Trophoblast cell (in vitro differentiated cells and primary cell): ENCODE data around the gene TFF1.

Source experiments
- DNase-seq, 2 donors: peaks; one replicate each; pipeline ENCODE4 v3.0.0-alpha.2; 2016
- H2AFZ ChIP-seq: 2 replicates; pipeline ENCODE4 v1.6.1; 2013; ENCODE audit warnings: low read length, moderate library complexity, mild to moderate bottlenecking; ENCODE audit not compliant: insufficient read depth, poor library complexity
- H2AK5ac ChIP-seq: 2 replicates; pipeline ENCODE4 v1.6.1; 2013; ENCODE audit warnings: mild to moderate bottlenecking, low read length
- H2BK120ac ChIP-seq: 2 replicates; pipeline ENCODE4 v1.6.1; 2013; ENCODE audit warnings: low read length, mild to moderate bottlenecking, moderate library complexity; ENCODE audit not compliant: insufficient read depth, poor library complexity
- H2BK12ac ChIP-seq: 2 replicates; pipeline ENCODE4 v1.6.1; 2013; ENCODE audit warnings: mild to moderate bottlenecking, low read length, moderate library complexity
- H2BK5ac ChIP-seq: 2 replicates; pipeline ENCODE4 v1.6.1; 2013; ENCODE audit warnings: low read length, low read depth, moderate library complexity, mild to moderate bottlenecking; ENCODE audit not compliant: poor library complexity
- H3K14ac ChIP-seq: 2 replicates; pipeline ENCODE4 v1.6.1; 2013; ENCODE audit warnings: mild to moderate bottlenecking, low read length
- H3K18ac ChIP-seq: 2 replicates; pipeline ENCODE4 v1.6.1; 2013; ENCODE audit warnings: mild to moderate bottlenecking, low read length
- H3K23ac ChIP-seq: 2 replicates; pipeline ENCODE4 v1.6.1; 2013; ENCODE audit warnings: low read length
- H3K27ac ChIP-seq: 2 replicates; pipeline ENCODE4 v1.5.1; 2013; ENCODE audit warnings: low read depth, mild to moderate bottlenecking, inconsistent platforms, low read length, moderate library complexity
- H3K27me3 ChIP-seq: 2 replicates; pipeline ENCODE4 v1.6.1; 2013; ENCODE audit warnings: inconsistent platforms, mild to moderate bottlenecking, low read length, moderate library complexity; ENCODE audit not compliant: insufficient read depth
- H3K36me3 ChIP-seq, 2 experiments: 1 replicate in 1 of 2; 2 replicates in 1 of 2; pipeline ENCODE4 v1.6.1; 2013; ENCODE audit warnings: low read length in 2 of 2, mild to moderate bottlenecking in 2 of 2, moderate library complexity in 1 of 2; ENCODE audit not compliant: insufficient read depth in 2 of 2, control insufficient read depth in 1 of 2
- H3K4ac ChIP-seq: 2 replicates; pipeline ENCODE4 v1.6.1; 2013; ENCODE audit warnings: low read depth, mild to moderate bottlenecking, low read length, moderate library complexity
- H3K4me1 ChIP-seq, 2 experiments: 1 replicate in 1 of 2; 2 replicates in 1 of 2; pipeline ENCODE4 v1.6.1; 2013; ENCODE audit warnings: low read length in 2 of 2, mild to moderate bottlenecking in 2 of 2, moderate library complexity in 1 of 2; ENCODE audit not compliant: insufficient read depth in 2 of 2, control insufficient read depth in 1 of 2
- H3K4me2 ChIP-seq: 2 replicates; pipeline ENCODE4 v1.6.1; 2013; ENCODE audit warnings: inconsistent platforms, mild to moderate bottlenecking, low read length, moderate library complexity
- H3K4me3 ChIP-seq: 2 replicates; pipeline ENCODE4 v1.5.1; 2013; ENCODE audit warnings: mild to moderate bottlenecking, low read depth, low read length, inconsistent platforms
- H3K79me1 ChIP-seq: one replicate; pipeline ENCODE4 v1.6.1; 2013; ENCODE audit warnings: low read length
- H3K79me2 ChIP-seq: 2 replicates; pipeline ENCODE4 v1.6.1; 2013; ENCODE audit warnings: low read length, mild to moderate bottlenecking; ENCODE audit not compliant: control insufficient read depth, insufficient read depth, poor library complexity
- H3K9ac ChIP-seq: 2 replicates; pipeline ENCODE4 v1.6.1; 2013; ENCODE audit warnings: mild to moderate bottlenecking, low read length
- H3K9me3 ChIP-seq: 2 replicates; pipeline ENCODE4 v1.6.1; 2013; ENCODE audit warnings: low read depth, mild to moderate bottlenecking, control low read depth, inconsistent platforms, low read length; ENCODE audit not compliant: insufficient read depth
- H4K12ac ChIP-seq: 2 replicates; pipeline ENCODE4 v1.6.1; 2013; ENCODE audit warnings: low read depth, mild to moderate bottlenecking, low read length, moderate library complexity
- H4K8ac ChIP-seq: 2 replicates; pipeline ENCODE4 v1.6.1; 2013; ENCODE audit warnings: low read depth, mild to moderate bottlenecking, low read length, moderate library complexity
- H4K91ac ChIP-seq: one replicate; pipeline ENCODE4 v1.6.1; 2013; ENCODE audit warnings: low read depth, mild to moderate bottlenecking, low read length, moderate library complexity
- WGBS: extraction: QIAGEN DNeasy Blood & Tissue Kit; methylation state at CpG from one replicate; pipeline ENCODE4 v1.1.7; 2013; ENCODE audit warnings: missing lambda C conversion rate; ENCODE audit not compliant: insufficient read length, insufficient coverage; ENCODE audit errors: extremely low coverage; 5-methylcytosine and 5-hydroxymethylcytosine counted together

TFF1 gene

DNA sequence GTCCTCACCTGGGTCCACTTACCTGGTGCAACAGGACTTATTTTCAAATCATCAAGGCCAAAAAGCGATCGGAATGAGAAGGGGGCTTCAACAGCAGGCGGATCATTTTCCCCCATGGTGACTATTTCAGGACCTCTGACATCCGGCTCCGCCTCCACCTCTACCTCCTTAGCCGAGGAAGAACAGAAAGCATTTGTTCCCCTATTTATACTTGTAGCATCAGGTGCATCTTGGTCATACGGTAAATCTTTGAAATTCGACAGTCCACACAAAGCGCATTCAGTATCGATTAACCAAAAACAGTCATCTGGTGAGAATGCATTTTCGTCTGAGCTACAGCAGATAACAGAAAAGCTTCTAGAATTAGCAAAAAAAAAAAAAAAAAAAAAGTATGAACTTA, 29.0 kb upstream of the TFF1 start:
- H3K4me2 ChIP-seq: no peak overlapping the region
- no peak overlapping the region for H2AK5ac ChIP-seq
- no peak overlapping the region for H4K91ac ChIP-seq
- H2AFZ ChIP-seq: no peak overlapping the region
- H3K9ac ChIP-seq: no peak overlapping the region
- H3K27ac ChIP-seq: no peak overlapping the region
- no peak overlapping the region for H2BK120ac ChIP-seq
- DNase-seq: no peak
- H4K8ac ChIP-seq: no peak overlapping the region
- H2BK12ac ChIP-seq: no peak overlapping the region
- no peaks in the 10 kb centered on the region for H3K79me2 ChIP-seq
- H3K23ac ChIP-seq: no peak overlapping the region
- no peaks in the 10 kb centered on the region for H3K79me1 ChIP-seq
- no peak overlapping the region for H3K4ac ChIP-seq
- H3K18ac ChIP-seq: no peak overlapping the region
- H3K36me3 ChIP-seq: no peaks in the 10 kb centered on the region
- H3K27me3 ChIP-seq: no peaks in the 10 kb centered on the region
- H3K4me1 ChIP-seq: no peaks in the 10 kb centered on the region
- H2BK5ac ChIP-seq: no peak overlapping the region
- H3K14ac ChIP-seq: no peak overlapping the region
- no CpG with 5 or more reads among the region's 11 CpGs for WGBS
- no peak overlapping the region for H3K4me3 ChIP-seq
- no peaks in the 10 kb centered on the region for H3K9me3 ChIP-seq
- H4K12ac ChIP-seq: no peak overlapping the region

DNA sequence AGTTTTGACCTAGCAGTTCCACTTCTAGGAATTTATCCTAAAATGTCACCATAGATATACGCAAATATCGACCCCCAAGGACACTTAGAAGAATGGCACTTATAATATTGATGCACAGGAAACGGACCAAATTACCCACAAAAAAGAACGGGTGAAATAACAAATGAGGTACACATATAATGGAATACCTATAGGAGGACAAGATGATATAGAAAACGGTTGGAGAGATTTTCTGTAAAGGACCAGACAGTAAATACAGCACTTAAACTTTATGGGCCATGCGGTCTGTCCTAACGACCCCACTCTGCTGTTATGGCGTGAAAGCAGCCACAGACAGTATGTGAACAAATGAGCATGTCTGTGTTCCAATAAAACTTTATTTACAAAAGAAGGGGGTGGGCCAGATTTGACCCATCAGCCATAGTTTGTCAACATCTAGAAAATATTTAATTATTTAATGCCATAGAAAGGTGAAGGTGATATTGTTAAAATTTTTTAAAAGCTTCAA, 27.2 kb upstream of the TFF1 start:
- no peaks in the 10 kb centered on the region for H3K9me3 ChIP-seq
- no peak overlapping the region for H2AFZ ChIP-seq
- no peak overlapping the region for H2BK120ac ChIP-seq
- H2AK5ac ChIP-seq: no peak overlapping the region
- no peak overlapping the region for H3K4ac ChIP-seq
- H3K23ac ChIP-seq: no peak overlapping the region
- no peak overlapping the region for H2BK5ac ChIP-seq
- H4K91ac ChIP-seq: no peak overlapping the region
- H3K79me1 ChIP-seq: no peaks in the 10 kb centered on the region
- DNase-seq: no peak
- H3K27me3 ChIP-seq: no peaks in the 10 kb centered on the region
- no peaks in the 10 kb centered on the region for H3K36me3 ChIP-seq
- H4K8ac ChIP-seq: no peak overlapping the region
- H3K79me2 ChIP-seq: no peaks in the 10 kb centered on the region
- no peak overlapping the region for H3K18ac ChIP-seq
- no peaks in the 10 kb centered on the region for H3K4me1 ChIP-seq
- H2BK12ac ChIP-seq: no peak overlapping the region
- WGBS: no CpG with 5 or more reads among the region's 8 CpGs
- H3K4me3 ChIP-seq: no peak overlapping the region
- no peak overlapping the region for H3K4me2 ChIP-seq
- H3K14ac ChIP-seq: no peak overlapping the region
- no peak overlapping the region for H3K27ac ChIP-seq
- no peak overlapping the region for H4K12ac ChIP-seq
- no peak overlapping the region for H3K9ac ChIP-seq

DNA sequence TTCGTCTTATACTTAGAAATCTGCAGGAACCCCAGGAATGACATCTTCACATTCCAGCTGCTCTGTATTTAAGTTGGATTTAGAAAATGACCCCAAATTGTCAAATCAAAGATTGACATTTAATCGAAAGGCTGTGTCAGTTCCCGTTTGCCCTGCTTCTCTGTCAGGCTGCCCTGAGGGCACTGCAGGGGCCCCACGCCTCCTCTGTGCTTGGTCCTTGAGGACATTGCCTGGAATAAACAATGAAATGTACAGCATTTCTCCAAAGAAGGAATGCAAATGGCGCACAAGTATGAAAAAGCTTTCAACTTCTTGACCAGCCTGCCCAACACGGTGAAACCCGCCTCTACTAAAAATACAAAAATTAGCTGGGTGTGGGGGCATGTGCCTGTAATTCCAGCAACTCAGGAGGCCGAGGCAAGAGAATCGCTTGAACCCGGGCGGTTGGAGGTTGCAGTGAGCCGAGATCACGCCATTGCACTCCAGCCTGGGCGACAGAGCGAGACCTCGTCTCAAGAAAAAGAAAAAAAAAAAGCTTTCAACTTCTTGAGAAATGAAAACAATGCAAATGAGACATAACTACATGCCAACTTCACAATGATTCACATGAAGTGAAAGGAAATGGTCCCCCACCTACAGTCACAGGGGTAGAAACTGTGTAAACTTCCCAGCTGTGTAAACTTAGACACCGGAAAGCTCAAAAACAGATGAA, 26.6 kb upstream of the TFF1 start:
- Histone ChIP-seq H2BK120ac (no peak overlapping the region), H2AK5ac (no peak overlapping the region), H3K14ac (no peak overlapping the region), H3K79me2 (no peaks in the 10 kb centered on the region), H3K4me1 (no peaks in the 10 kb centered on the region), H3K18ac (no peak overlapping the region), H3K4me3 (no peak overlapping the region), H2AFZ (no peak overlapping the region), H3K9me3 (no peaks in the 10 kb centered on the region), H3K27me3 (no peaks in the 10 kb centered on the region), H4K12ac (no peak overlapping the region), H3K4me2 (no peak overlapping the region), H3K79me1 (no peaks in the 10 kb centered on the region), H2BK5ac (no peak overlapping the region), H3K9ac (no peak overlapping the region), H3K4ac (no peak overlapping the region), H4K91ac (no peak overlapping the region), H4K8ac (no peak overlapping the region), H3K27ac (no peak overlapping the region), H2BK12ac (no peak overlapping the region), H3K23ac (no peak overlapping the region), H3K36me3 (no peaks in the 10 kb centered on the region)
- peak; percentile 51 to 79 for DNase-seq
- WGBS: no CpG with 5 or more reads among the region's 17 CpGs

DNA sequence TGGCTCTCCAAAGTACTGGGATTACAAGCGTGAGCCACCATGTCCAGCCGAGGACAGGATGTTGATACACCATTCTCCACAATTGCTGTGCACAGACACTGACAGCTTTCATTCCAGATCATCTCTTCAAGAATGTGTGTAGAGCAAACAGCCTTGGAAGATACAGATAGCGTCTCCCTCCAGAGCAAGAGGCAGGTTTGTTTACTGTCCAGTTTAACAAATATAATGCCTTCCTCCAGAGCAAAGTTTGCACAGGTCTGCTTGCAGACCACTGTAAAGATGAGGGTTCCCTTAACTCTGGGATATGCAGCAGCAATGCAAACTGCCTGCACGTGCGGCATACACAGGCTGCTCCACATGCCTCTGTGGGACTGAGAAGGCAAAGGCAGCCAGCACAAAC, 25.0 kb upstream of the TFF1 start:
- H4K12ac ChIP-seq: no peak overlapping the region

More for the DNA sequence above, 25.0 kb upstream of the TFF1 start:
- Histone ChIP-seq H3K23ac (no peak overlapping the region), H3K4me1 (no peaks in the 10 kb centered on the region), H2AFZ (no peak overlapping the region), H2BK5ac (no peak overlapping the region), H2BK12ac (no peak overlapping the region), H2BK120ac (no peak overlapping the region), H4K91ac (no peak overlapping the region), H3K9me3 (peaks cover 1% of the 10 kb centered on the region), H3K4me2 (no peak overlapping the region), H2AK5ac (no peak overlapping the region), H3K9ac (no peak overlapping the region), H3K27ac (no peak overlapping the region), H3K4me3 (no peak overlapping the region), H3K36me3 (no peaks in the 10 kb centered on the region), H3K79me1 (no peaks in the 10 kb centered on the region), H3K27me3 (no peaks in the 10 kb centered on the region), H3K4ac (no peak overlapping the region), H3K14ac (no peak overlapping the region), H4K8ac (no peak overlapping the region), H3K79me2 (no peaks in the 10 kb centered on the region), H3K18ac (no peak overlapping the region)
- DNase-seq: peak in 1 of 2 donors; percentile 6
- WGBS: no CpG with 5 or more reads among the region's 5 CpGs
